GM19025 (cell line): ENCODE measurements around the gene CCNG2.
A peak's percentile ranks its signal among the peaks of the same experiment; 100 is the strongest.

Source experiments
- ATAC-seq: cut with Tn5 transposase; IDR thresholded peaks from one replicate; pipeline ENCODE4 v1.9.1; 2021; ENCODE audit warnings: mild to moderate bottlenecking, low read depth, moderate library complexity; ENCODE audit not compliant: unreplicated experiment

Gene CCNG2

GRCh38 chr4:77174426-77174825 lies 17.4 kb downstream of the CCNG2 start:
- no peak for ATAC-seq

GRCh38 chr4:77175201-77175611 lies 18.2 kb downstream of the CCNG2 start:
- no peak for ATAC-seq

- no peak for ATAC-seq
Measured at GRCh38 chr4:77176640-77177039, 19.6 kb downstream of the CCNG2 start.

- ATAC-seq: no peak
Measured at GRCh38 chr4:77177199-77177598, 20.2 kb downstream of the CCNG2 start.

GRCh38 chr4:77178560-77178959 lies 21.6 kb downstream of the CCNG2 start:
- ATAC-seq: no peak

GRCh38 chr4:77179519-77179918 lies 22.5 kb downstream of the CCNG2 start:
- no peak for ATAC-seq

- no peak for ATAC-seq
Measured at GRCh38 chr4:77181720-77182119, 24.7 kb downstream of the CCNG2 start.

GRCh38 chr4:77183777-77184420 lies 26.9 kb downstream of the CCNG2 start:
- ATAC-seq: no peak

- no peak for ATAC-seq
Measured at GRCh38 chr4:77184974-77185373, 28.0 kb downstream of the CCNG2 start.

- ATAC-seq: no peak
Measured at GRCh38 chr4:77185686-77186085, 28.7 kb downstream of the CCNG2 start.

GRCh38 chr4:77187322-77187721 lies 30.3 kb downstream of the CCNG2 start:
- ATAC-seq: no peak

- no peak for ATAC-seq
Measured at GRCh38 chr4:77188498-77189220, 31.7 kb downstream of the CCNG2 start.

- ATAC-seq: no peak
Measured at GRCh38 chr4:77189412-77189811, 32.4 kb downstream of the CCNG2 start.

- ATAC-seq: no peak
Measured at GRCh38 chr4:77190053-77190452, 33.0 kb downstream of the CCNG2 start.

GRCh38 chr4:77193046-77193445 lies 36.0 kb downstream of the CCNG2 start:
- ATAC-seq: no peak

- ATAC-seq: peak; percentile 87
Measured at GRCh38 chr4:77193511-77194102, 36.6 kb downstream of the CCNG2 start.

GRCh38 chr4:77194366-77194765 lies 37.4 kb downstream of the CCNG2 start:
- no peak for ATAC-seq

- ATAC-seq: no peak
Measured at GRCh38 chr4:77194989-77195388, 38.0 kb downstream of the CCNG2 start.

- ATAC-seq: no peak
Measured at GRCh38 chr4:77196866-77197265, 39.9 kb downstream of the CCNG2 start.

- no peak for ATAC-seq
Measured at GRCh38 chr4:77197361-77197760, 40.4 kb downstream of the CCNG2 start.

- no peak for ATAC-seq
Measured at GRCh38 chr4:77197831-77198230, 40.8 kb downstream of the CCNG2 start.

GRCh38 chr4:77199276-77199675 lies 42.3 kb downstream of the CCNG2 start:
- no peak for ATAC-seq
